Measurements from ENCODE around the gene PPFIBP1.

The PPFIBP1 gene

DNA sequence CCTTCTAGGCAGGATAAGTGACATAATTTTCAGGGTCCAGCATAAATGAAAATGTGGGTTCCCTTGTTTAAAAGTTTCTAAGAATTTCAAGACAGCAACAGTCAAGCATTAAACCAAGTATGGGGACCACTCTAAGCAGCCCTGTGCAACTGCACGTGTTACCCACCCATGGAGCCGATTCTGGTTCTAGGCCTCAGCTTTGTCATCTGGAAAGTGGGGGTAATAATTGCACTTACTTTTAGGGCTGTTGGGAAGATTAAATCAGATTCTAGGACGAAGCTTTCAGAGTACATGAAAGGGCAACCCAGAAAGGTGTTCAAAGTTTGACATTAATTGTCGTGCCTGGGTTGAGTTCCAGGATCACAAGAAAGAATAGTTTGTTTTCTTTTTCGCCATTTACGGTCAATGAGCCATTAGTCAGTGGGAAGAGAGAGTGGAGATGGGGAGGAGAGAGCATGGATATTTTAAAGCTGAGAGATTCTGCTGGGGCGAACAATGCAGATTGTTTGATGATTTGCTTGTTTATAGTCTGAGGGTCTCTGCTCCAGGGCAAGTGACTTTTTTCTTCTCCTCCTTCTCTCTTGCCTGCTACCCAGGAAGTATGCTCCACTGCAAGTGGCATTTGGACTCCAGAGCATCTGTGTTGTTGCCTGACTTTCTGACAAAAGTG is 10.7 kb upstream of the PPFIBP1 start:
- DNase-seq: no peak

DNA sequence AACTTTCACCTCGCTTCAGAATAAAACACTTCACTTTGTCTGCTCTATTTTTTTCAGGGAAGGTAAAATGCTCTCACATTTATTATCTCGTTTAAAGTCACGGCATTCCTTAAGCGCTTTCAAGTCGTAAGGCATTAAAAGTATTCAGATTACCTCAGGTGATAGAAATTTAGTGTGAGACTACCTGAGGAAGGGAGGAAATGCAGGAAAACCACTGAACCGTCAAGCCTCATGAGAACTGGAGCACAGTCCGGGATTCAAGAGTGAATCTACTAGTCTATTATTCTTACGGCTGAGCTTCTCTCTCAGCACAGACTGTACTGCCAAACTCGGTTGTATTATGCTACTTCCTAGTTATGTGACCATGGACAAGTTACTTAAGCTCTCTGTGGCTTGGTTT is 8.3 kb upstream of the PPFIBP1 start:
- DNase-seq: no peak

DNA sequence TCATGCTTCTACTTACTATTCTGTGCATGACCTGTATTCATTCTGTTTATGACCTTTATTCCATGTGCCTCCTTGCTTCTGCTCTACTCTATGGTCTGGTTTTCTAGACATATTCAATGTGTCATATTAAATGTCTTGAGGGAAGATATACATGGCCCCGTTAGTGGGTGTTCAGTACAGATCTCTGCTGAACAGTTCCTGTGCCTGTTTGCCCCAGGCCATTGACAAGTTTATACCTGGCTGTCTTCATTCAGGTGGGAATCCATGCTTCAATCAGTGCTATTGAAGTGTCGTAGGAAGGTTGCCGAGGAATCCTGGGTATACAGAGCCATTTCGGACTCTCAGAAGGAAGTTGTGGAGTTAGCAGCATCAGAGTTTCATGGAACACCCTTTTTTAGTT is 7.4 kb upstream of the PPFIBP1 start:
- DNase-seq: no peak

DNA sequence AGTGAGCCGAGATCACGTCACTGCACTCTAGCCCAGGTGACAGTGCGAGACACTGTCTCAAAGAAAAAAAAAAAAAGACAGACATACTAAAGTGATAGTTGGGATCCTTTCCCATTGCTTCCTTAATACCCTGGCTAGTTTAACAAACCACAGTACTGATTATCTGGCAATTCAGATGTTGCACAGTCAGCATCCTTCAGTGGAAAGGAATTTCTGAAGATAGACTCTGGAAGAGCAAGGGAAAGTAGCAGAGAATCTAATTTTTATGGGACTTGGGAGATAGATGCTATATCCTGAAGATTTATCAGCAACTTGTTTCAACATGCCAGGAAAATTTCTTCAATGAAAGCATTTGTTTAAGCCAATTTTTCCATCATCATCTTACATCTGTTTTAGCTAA is 6.5 kb upstream of the PPFIBP1 start:
- no peak for DNase-seq

DNA sequence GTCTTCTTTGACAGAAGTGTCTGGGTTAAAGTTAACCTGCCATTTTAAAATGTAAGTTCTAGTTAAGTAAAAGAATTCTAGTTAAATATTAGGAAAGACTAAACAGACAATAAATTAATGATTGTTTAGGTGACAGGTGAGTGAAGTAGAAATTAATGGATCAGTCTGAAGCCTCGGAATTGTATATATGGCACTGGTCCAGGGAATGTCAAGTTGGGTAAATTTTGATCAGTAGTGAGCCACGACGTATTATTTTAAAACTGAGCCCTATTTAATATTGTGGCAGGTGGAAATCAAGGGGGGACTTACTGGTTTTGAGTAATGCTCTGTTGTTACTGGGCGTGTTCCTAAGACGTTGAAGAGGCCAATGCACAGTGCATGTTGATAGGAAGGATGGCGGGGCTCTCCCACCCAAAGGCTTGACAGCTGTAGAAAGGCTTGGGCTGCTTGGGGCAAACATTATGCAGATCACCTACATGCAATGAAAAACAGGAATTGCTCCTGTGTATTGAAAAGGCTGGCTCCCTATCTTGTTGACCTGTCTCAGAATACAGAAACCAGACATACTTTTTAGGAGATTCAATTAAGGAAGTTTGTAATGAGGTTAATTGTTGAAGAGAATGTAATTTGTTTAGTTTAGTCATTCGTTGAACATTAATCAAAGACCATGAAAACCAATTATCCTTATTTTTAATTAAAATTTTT is 5.9 kb upstream of the PPFIBP1 start:
- no peak for DNase-seq

DNA sequence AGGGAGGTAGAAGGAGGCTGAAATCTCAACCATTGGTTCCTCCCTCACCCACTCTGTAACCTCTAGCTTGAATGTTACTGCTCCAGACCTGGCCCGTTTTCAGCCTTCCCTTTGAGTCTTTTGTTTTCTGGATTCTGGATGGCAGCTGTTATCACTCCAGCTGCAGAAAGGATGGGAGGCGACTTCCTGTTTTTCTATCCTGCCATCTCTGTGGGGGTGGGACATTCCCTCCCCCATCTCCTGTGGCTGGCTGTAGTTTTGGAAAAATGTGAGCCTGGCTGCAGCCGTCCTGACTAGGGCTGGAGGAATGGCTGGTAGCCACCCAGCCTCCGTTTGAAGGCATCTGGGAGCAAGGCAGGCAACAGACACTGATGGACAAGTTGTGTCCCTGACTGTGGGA is 2.9 kb upstream of the PPFIBP1 start:
- DNase-seq: no peak

DNA sequence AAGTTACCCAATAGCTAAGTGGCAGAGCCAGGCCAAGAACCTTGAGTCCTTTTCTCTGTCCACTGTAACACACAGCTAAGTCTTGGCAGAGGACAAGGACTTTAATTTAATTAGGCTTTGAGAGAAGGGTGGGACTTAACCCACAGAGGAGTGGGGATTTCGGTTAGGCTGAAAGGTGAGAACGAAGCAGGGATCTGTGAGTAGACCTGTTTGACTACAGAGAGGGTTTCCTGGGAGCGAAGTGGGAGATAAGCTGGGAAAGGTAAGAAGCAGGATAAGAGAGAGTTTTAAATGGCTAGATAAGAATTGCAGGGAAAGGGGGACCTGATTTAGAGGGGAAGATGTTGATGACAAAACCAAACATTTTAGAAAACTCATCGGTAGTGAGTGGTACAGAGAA is 2.0 kb upstream of the PPFIBP1 start:
- no peak for DNase-seq

DNA sequence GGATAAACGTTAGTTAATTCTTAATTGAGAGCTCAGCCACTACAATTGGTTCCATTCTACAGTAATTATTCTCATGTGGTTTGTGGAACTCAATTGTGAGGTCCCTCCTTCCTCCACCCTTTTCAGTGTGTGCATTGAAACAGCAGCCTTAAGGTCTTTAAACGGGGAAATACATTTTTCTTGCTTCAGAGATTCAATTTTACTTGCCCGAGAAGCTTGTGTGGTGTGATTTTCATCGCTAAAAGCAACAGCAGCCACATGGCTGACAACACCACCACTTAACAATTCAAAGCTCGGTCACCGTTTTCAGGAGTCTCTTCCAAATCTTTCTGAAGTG is 733 bp upstream of the PPFIBP1 start:
- no peak for DNase-seq

DNA sequence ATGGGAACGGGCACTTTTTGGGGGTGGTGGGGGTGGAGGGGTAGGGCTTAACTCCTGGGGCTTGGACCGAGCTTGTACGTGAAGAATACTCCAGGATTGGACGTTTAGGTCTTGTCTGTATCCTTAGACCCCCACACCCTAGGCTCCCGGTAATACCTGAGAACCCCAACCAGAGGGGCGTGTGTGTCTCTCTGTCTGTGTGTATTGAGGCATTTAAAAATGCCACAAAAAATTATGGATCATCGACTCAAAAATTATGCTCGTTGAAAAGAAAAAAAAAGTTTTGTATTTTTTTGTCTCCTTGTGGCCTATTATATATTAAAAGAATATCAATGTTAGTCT is 459 bp downstream of the PPFIBP1 start:
- no peak for DNase-seq

DNA sequence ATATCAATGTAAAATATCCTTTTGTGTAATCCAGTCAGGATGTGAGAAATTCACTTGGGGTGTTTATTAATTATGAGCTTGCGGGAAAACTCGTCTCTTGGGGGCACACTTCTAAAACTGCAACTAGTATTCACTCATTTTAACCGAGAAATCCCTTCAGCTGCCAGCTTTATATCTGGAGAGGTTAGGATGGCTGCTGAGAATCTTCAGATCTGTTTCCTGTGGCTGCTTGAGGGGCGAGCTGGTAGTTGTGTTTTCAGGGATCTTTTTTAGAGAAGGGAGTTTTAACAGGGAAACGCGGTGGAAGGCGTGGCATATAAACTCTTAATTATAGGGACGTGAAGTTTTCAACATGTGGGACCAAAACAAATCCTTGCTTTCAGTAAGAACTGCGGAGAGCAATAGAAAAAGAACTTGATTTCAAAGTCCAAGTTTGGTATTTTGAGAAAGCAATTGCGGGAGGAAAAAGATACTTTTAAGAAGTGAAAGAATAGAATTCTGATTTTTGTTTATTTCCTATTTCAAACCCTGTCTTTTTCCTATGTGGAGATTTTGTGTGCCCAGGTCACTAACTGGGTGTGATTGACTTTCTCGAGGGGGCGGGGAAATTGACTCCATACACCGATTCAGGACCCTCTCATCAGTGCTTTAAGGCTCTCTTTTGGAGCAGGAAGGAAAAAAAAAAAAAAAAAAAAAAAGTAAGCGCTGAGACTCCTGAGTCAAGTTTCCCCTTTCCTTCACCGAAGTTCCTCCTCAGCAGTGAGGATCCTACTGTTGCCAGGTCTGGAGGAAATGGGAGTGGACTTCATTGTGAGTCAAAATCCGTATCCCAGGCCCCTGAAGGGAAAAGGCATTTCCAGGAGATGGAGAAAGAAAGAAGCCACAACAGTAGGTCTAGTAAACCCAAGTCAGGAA is 1.1 kb downstream of the PPFIBP1 start:
- DNase-seq: no peak

DNA sequence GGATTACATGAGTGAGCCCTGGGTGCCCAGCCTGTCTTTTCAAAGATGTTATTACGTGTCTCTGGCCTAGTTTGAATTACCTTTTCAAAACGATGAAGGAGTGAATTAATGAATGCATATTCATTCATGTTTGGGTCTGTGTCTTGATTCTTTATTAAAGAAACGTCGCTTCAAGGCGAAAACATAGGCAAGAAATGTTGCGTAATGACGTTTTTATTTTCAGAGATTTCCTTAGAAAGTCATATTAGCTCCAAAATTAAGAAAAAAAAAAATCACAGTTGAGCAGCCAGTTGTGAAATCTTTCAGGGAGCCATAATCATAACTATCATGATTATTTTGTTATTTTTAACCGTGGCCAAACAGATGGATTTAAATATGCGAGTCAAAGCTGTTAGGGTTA is 3.5 kb downstream of the PPFIBP1 start:
- DNase-seq: no peak

DNA sequence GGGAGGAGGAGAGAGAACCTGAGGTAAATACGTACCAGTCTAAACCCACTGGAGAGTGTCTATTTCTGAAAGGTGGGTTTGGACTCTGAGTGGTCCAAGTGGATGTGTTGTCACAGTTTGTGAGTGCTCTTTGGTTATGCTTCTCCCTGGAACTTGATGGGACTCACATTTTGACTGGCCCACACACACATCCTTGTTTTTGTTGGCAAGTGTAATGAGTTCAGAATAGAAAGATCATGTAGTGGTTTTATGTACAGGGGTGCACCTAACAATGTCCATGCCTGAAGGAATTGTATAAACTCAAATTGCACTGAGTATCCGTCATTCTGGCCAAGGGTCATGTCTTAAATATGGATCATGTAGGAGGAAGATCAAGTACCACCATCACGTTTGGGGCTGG is 4.8 kb downstream of the PPFIBP1 start:
- no peak for DNase-seq

DNA sequence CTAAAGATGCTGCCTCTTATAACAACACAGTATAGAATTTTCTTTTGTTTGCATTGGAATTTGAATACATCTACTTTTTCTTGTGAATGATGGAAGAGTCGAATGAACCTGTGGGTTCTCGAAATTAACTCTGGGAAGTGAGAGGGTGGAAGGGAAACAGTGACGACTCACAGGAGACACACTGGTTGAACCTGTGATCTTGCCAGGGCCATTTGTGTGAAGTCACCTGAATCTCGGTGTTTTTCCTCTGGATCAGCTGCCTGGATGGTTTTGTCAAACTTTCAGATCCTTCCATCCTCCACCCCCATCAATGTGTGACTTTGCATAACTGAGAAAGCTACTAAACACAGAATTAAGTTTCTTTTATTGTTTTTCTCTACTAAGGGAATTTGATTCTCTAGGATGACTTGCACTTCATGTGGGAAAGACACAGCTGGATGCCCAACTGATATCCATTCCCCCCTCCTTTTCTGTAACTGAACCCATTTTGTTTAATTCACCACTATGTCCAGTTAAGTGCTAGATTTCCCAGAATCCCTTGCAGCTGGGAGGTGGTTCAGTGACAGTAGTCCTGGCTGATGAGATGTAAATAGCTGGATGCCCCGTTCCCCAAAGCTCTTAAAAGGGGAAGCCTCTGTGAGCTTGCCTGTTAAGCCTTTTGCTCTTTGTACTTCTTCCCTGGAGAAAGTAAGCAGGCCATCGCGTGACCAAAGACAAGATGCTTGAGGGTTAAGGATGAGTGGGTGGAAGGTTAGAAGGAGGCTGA is 6.3 kb downstream of the PPFIBP1 start:
- DNase-seq: no peak

DNA sequence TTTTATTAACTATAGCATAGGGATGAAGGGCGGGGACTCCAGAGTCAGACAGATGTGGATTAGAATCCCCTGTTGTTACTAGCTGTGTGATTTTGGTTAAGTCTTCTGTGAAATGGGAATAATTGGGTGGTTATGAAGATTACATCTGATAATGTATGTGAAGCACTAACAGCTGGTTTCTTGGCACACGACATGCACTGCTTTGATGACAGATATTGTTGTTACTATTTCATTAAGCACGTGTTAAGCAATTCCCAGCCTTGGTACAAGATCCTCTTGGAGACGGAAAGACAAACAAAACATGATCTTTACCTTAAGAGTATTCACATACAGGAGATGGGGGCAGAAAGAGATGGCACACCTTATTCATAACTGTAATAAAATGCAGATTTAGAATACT is 7.9 kb downstream of the PPFIBP1 start:
- no peak for DNase-seq

DNA sequence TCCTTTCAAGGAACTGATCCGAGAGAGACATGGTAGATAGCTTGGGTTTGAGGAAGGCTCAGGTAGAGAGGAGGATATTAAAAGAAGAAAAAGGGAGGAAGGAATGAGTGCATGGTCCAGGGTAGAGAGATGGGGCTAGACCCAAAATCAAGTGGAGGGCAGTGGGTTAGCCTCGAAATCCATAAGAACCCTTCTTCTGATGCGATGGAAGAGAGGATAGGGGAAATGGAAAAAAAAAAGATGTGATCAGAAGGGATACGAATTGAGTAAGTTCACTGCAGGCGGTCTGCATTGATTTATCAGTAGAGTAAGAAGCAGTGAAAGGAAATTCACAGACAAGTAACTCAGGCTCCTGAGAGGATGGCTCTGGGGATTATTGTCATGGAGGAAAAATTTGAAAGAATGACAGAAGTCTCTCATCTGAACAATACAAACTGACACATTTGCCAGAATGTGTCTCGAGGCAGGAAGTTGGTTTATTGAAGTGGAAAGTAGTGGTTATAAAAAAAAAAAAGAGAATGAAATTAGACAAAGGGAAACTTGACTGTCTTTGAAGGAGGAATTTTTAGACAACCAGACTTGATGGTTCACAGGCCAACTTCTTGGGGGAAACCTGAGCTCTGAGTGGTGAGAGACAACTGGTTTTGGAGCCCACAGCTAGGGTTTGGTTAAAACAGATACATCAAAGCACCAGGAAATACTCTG is 10.2 kb downstream of the PPFIBP1 start:
- DNase-seq: peak; percentile 14

DNA sequence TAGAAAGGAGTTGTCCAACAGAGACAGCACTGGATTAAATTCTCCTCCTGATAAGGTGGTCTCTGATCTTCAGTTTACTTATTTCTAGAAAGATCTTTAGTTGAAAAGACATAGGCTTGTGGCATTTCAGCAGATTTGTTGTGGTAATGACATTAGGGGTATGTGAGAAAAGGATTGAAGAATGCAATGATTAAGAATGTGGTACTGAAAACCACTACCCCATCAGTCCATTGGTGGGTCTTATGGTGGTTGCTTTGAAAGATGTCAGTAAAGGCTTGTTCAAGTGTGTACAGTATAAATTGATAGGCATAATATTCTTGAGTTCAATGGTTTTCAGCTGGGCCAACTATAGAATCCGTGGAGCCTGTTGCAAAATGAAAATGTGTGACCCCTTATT is 10.8 kb downstream of the PPFIBP1 start:
- no peak for DNase-seq

DNA sequence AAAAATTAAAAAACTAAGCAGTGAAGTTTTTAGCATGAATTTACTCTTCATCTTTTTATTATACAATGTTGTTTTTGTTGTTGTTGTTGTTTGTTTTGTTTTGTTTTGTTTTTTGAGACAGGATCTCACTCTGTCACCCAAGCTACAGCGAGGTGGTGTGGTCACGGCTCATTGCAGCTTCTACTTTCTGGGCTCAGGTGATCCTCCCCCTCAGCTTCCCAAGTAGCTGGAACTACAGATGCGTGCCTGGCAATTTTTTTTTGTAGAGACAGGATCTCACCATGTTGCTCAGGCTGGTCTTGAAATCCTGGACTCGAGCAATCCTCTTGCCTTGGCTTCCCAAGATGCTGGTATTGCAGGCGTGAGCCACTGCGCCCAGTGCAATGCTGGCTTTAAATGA is 11.3 kb downstream of the PPFIBP1 start:
- DNase-seq: no peak

DNA sequence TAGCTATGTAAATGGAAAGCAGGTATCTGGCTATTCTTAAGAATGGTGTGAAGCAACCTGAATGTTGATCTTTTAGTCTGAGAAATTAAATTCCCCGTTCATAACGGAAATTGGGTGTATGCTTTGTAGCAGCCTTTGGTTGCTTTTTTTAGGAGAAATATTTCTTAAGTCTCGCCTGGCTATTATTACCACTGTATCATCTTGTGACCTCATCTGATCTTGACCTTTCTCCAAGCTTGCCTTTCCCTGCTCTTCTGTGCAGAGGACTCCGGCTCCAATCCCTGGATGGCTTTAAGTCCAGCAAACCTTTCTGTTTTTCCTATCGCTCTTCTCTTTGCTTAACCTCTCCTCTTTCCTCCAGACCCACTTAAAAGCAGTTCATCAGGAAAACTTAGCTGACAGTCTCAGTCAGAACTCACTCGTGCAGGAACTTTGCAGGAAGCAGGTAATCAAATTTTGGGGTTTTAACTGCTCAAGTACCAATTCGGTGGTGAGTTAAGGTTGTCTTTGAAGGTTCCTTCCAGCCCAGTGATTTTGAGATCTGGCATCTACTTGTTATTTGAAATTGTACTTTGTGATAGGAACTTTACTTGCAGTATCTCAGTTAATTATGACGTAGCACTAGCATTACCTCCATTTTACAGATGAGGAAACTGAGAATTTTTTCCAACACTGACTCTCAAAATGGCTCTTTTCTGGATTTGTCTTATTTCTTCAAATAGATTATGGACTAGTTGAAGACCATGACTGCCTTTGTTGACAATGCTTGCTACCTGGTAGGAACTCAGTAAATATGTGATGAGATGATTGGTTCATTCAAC is 14.1 kb downstream of the PPFIBP1 start:
- DNase-seq: no peak

DNA sequence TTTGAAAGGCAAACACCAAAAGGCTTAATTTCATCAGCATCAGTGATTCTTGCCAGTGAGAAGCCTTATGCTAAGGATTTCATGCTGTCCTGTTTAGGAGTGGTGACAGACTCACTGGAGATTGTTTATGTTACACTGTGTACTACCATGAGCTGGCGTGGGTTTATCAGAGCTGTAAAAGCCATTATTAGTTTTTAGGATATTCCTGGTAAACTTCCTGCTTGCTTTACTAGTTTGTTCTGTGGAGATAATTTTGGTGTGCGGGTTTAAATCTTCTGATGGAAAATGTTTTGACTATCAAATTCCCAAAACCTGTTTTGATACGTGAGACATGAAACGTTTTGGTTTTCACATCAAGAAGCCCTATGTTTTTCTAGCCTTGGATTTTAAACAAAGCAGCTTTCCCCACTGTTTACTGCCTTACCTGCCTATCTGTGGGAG is 15.2 kb downstream of the PPFIBP1 start:
- no peak for DNase-seq

DNA sequence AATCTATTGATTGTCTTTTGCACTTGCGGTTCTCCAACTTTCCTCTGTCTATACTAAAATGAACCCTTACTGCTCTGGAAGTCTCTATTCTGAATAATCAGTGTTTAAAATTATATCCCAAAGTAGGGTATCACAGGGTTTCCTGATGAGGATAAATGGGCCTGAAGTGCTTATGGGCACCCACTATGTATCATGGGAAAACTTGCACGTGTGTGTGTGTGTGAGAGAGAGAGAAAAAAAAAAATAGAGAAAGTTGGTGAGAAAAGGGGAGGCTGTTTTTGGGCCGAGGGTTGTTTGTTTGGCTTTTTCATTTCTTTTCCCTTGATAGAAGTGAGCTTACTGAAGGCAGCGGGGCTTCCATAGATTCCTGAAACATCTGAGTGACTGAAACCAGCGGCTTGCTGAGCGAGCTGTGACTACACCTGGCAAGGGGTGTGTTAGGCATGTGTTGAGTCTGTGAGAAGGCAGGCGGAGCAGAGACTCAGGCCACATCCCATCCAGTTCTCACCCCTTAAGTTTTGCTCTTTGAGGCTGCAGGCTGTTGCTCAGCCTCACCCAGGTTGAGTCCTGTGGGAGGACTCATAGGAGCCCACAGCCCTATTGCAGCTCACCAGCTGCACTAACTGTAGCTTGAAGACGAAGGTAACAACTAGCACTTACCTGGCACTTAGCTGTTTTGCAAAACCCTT is 17.2 kb downstream of the PPFIBP1 start:
- DNase-seq: no peak

DNA sequence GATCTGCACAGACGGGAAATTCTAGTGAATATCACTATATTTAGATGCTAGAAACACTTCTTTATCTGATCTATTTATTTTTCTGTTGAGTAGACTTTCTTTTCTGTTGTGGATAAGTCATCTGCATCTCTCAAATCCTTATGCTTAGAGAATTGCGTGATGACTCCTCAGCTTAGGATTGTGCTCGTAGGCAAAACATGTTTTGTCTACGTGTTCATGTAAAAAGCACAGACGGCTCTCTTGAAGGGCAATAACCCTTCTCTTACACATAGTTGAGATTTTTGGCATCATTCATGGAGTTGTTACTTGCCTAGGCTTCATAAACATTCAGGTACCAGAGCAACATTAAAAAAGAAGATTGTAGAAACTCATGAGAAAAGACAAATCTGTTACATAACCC is 18.6 kb downstream of the PPFIBP1 start:
- DNase-seq: no peak
